Measurements from ENCODE around the gene PAXIP1.

PAXIP1 gene

GRCh38 chr7:154975984-154976383 lies 26.9 kb downstream of the PAXIP1 start:
- Histone ChIP-seq H3K27ac (replicated peaks; ENCODE audit: low read length) (no peak overlapping the region), H3K36me3 (replicated peaks in 1 of 2; ENCODE audit: control insufficient read depth in 2 of 2, insufficient read depth in 2 of 2, low read length in 2 of 2) (peaks cover 15 to 94% of the 10 kb centered on the region in 2 donors), H3K27me3 (ENCODE audit: control insufficient read depth in 3 of 3, insufficient read depth in 3 of 3, low read depth in 1 of 3, low read length in 3 of 3) (no peaks in the 10 kb centered on the region), H3K9me3 (replicated peaks in 1 of 2; ENCODE audit: control insufficient read depth in 2 of 2, insufficient read depth in 1 of 2, low read depth in 1 of 2, low read length in 2 of 2) (no peaks in the 10 kb centered on the region), H3K23ac (ENCODE audit: low read depth, low read length, poor library complexity) (no peak overlapping the region), H3K18ac (ENCODE audit: low read length) (no peak overlapping the region), H3K4me2 (ENCODE audit: insufficient read depth, low read length, poor library complexity, severe bottlenecking) (no peak overlapping the region), H4K91ac (ENCODE audit: low read depth, low read length, poor library complexity) (no peak overlapping the region), H3K4me1 (ENCODE audit: control insufficient read depth in 2 of 2, insufficient read depth in 1 of 2, low read depth in 1 of 2, low read length in 2 of 2) (no peaks in the 10 kb centered on the region), H3K9ac (ENCODE audit: low read depth, low read length, poor library complexity) (no peak overlapping the region), H2BK5ac (ENCODE audit: low read length) (no peak overlapping the region), H3K79me1 (ENCODE audit: low read depth, low read length) (no peaks in the 10 kb centered on the region), H2AK5ac (ENCODE audit: low read depth, low read length) (no peak overlapping the region), H3K14ac (ENCODE audit: low read length) (no peak overlapping the region), H2BK15ac (ENCODE audit: low read length) (no peak overlapping the region), H4K8ac (ENCODE audit: low read depth, low read length) (no peak overlapping the region), H2BK12ac (ENCODE audit: low read length) (no peak overlapping the region), H2BK120ac (ENCODE audit: low read depth, low read length) (no peak overlapping the region), H3K4ac (ENCODE audit: low read length) (no peak overlapping the region), H2AFZ (ENCODE audit: low read length) (no peak overlapping the region), H3K4me3 (ENCODE audit: low read length in 2 of 2) (no peak overlapping the region)
- no CpG with 5 or more reads among the region's 7 CpGs for WGBS, 2 donors (ENCODE audit: extremely low coverage in 2 of 2, insufficient read length in 2 of 2, insufficient replicate concordance in 1 of 2)
- no peak for DNase-seq (ENCODE audit: low spot score)

DNA sequence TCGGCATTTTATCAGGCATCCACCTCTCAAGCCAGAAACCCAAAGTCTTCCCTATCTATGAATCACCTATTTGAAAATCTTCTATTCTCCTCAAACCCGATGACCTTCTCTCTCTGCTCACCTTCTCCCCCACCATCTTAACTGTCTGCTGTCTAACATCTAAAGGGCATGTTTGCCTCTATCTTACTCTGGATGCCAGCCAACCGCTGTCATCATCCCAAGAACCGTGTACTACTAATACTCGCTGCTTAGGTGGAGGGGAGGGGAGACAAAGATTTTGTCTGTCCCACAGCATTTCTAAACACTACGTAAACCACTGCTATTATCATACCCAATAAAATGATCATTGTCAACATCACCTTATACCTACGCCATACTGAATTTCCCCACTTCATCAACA lies 29.5 kb downstream of the PAXIP1 start:
- no peak overlapping the region for H2BK12ac ChIP-seq (ENCODE audit: low read length)
- H3K27me3 ChIP-seq (ENCODE audit: control insufficient read depth in 3 of 3, insufficient read depth in 3 of 3, low read depth in 1 of 3, low read length in 3 of 3), result no peaks in the 10 kb centered on the region
- no CpG with 5 or more reads among the region's 7 CpGs for WGBS, 2 donors (ENCODE audit: extremely low coverage in 2 of 2, insufficient read length in 2 of 2, insufficient replicate concordance in 1 of 2)
- H3K4ac ChIP-seq (ENCODE audit: low read length), result no peak overlapping the region
- H4K91ac ChIP-seq (ENCODE audit: low read depth, low read length, poor library complexity), result no peak overlapping the region
- H2AK5ac ChIP-seq (ENCODE audit: low read depth, low read length), result no peak overlapping the region
- DNase-seq (ENCODE audit: low spot score), result no peak
- H3K9ac ChIP-seq (ENCODE audit: low read depth, low read length, poor library complexity), result no peak overlapping the region
- no peaks in the 10 kb centered on the region for H3K9me3 ChIP-seq (replicated peaks in 1 of 2; ENCODE audit: control insufficient read depth in 2 of 2, insufficient read depth in 1 of 2, low read depth in 1 of 2, low read length in 2 of 2)
- no peaks in the 10 kb centered on the region for H3K4me1 ChIP-seq (ENCODE audit: control insufficient read depth in 2 of 2, insufficient read depth in 1 of 2, low read depth in 1 of 2, low read length in 2 of 2)
- no peak overlapping the region for H2AFZ ChIP-seq (ENCODE audit: low read length)
- no peak overlapping the region for H3K23ac ChIP-seq (ENCODE audit: low read depth, low read length, poor library complexity)
- H2BK120ac ChIP-seq (ENCODE audit: low read depth, low read length), result no peak overlapping the region
- no peak overlapping the region for H3K4me2 ChIP-seq (ENCODE audit: insufficient read depth, low read length, poor library complexity, severe bottlenecking)
- H3K79me1 ChIP-seq (ENCODE audit: low read depth, low read length), result peaks cover 2% of the 10 kb centered on the region
- H2BK15ac ChIP-seq (ENCODE audit: low read length), result no peak overlapping the region
- peaks cover 24 to 97% of the 10 kb centered on the region in 2 donors for H3K36me3 ChIP-seq (replicated peaks in 1 of 2; ENCODE audit: control insufficient read depth in 2 of 2, insufficient read depth in 2 of 2, low read length in 2 of 2)
- H3K14ac ChIP-seq (ENCODE audit: low read length), result no peak overlapping the region
- no peak overlapping the region for H2BK5ac ChIP-seq (ENCODE audit: low read length)
- no peak overlapping the region for H4K8ac ChIP-seq (ENCODE audit: low read depth, low read length)
- no peak overlapping the region for H3K4me3 ChIP-seq (ENCODE audit: low read length in 2 of 2)
- no peak overlapping the region for H3K18ac ChIP-seq (ENCODE audit: low read length)
- H3K27ac ChIP-seq (replicated peaks; ENCODE audit: low read length), result no peak overlapping the region

- Histone ChIP-seq H3K23ac (ENCODE audit: low read depth, low read length, poor library complexity) (peak overlapping the region; percentile 76), H2BK120ac (ENCODE audit: low read depth, low read length) (no peak overlapping the region), H4K8ac (ENCODE audit: low read depth, low read length) (no peak overlapping the region), H2BK12ac (ENCODE audit: low read length) (no peak overlapping the region), H3K79me1 (ENCODE audit: low read depth, low read length) (peaks cover 2% of the 10 kb centered on the region), H3K27ac (replicated peaks; ENCODE audit: low read length) (no peak overlapping the region), H3K4me2 (ENCODE audit: insufficient read depth, low read length, poor library complexity, severe bottlenecking) (no peak overlapping the region), H3K4me3 (ENCODE audit: low read length in 2 of 2) (no peak overlapping the region), H3K27me3 (ENCODE audit: control insufficient read depth in 3 of 3, insufficient read depth in 3 of 3, low read depth in 1 of 3, low read length in 3 of 3) (no peaks in the 10 kb centered on the region), H2AFZ (ENCODE audit: low read length) (no peak overlapping the region), H4K91ac (ENCODE audit: low read depth, low read length, poor library complexity) (peak overlapping the region; percentile 5), H3K36me3 (replicated peaks in 1 of 2; ENCODE audit: control insufficient read depth in 2 of 2, insufficient read depth in 2 of 2, low read length in 2 of 2) (peaks cover 34 to 99% of the 10 kb centered on the region in 2 donors), H2BK15ac (ENCODE audit: low read length) (no peak overlapping the region), H3K18ac (ENCODE audit: low read length) (no peak overlapping the region), H3K9ac (ENCODE audit: low read depth, low read length, poor library complexity) (peak overlapping the region; percentile 64), H3K4ac (ENCODE audit: low read length) (no peak overlapping the region), H3K4me1 (ENCODE audit: control insufficient read depth in 2 of 2, insufficient read depth in 1 of 2, low read depth in 1 of 2, low read length in 2 of 2) (no peaks in the 10 kb centered on the region), H2AK5ac (ENCODE audit: low read depth, low read length) (no peak overlapping the region), H2BK5ac (ENCODE audit: low read length) (no peak overlapping the region), H3K14ac (ENCODE audit: low read length) (peak overlapping the region; percentile 94), H3K9me3 (replicated peaks in 1 of 2; ENCODE audit: control insufficient read depth in 2 of 2, insufficient read depth in 1 of 2, low read depth in 1 of 2, low read length in 2 of 2) (no peaks in the 10 kb centered on the region)
- no CpG with 5 or more reads among the region's 11 CpGs for WGBS, 2 donors (ENCODE audit: extremely low coverage in 2 of 2, insufficient read length in 2 of 2, insufficient replicate concordance in 1 of 2)
- DNase-seq (ENCODE audit: low spot score), result no peak
Observed at GRCh38 chr7:154968336-154969001, 34.5 kb downstream of the PAXIP1 start.

DNA sequence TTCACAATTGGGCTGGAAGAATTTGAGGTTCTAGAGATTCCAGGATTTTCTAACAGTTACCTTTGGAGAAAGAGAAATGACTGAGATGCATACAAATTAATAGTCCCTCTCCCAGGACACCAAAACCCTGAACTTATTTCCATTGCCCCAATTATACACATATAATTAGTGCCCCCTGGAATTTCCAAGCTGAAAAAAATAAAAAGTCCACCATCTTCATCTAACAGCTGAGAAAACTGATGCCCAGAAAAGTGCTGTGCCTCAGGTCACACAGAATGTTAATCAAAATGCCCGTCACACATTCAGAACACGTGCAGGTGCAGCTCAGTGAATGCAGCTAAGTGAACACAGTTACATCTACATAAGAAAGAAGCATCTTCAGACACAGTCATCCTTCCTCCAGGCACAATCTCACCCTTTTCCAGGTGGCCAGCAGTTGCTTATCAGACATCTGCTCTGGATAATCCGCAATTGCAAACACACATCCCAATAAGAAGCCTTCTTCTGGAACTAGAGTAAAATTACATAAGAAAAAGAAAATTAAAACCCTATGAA lies 35.4 kb downstream of the PAXIP1 start:
- no peak overlapping the region for H2BK12ac ChIP-seq (ENCODE audit: low read length)

More for the DNA sequence above, 35.4 kb downstream of the PAXIP1 start:
- Histone ChIP-seq H3K36me3 (replicated peaks in 1 of 2; ENCODE audit: control insufficient read depth in 2 of 2, insufficient read depth in 2 of 2, low read length in 2 of 2) (peaks cover 32 to 99% of the 10 kb centered on the region in 2 donors), H2BK120ac (ENCODE audit: low read depth, low read length) (no peak overlapping the region), H3K4me3 (ENCODE audit: low read length in 2 of 2) (no peak overlapping the region), H4K8ac (ENCODE audit: low read depth, low read length) (no peak overlapping the region), H3K4ac (ENCODE audit: low read length) (no peak overlapping the region), H3K79me1 (ENCODE audit: low read depth, low read length) (peaks cover 2% of the 10 kb centered on the region), H2BK15ac (ENCODE audit: low read length) (no peak overlapping the region), H2BK5ac (ENCODE audit: low read length) (no peak overlapping the region), H3K18ac (ENCODE audit: low read length) (no peak overlapping the region), H2AK5ac (ENCODE audit: low read depth, low read length) (no peak overlapping the region), H3K27me3 (ENCODE audit: control insufficient read depth in 3 of 3, insufficient read depth in 3 of 3, low read depth in 1 of 3, low read length in 3 of 3) (no peaks in the 10 kb centered on the region), H3K9ac (ENCODE audit: low read depth, low read length, poor library complexity) (no peak overlapping the region), H3K4me1 (ENCODE audit: control insufficient read depth in 2 of 2, insufficient read depth in 1 of 2, low read depth in 1 of 2, low read length in 2 of 2) (no peaks in the 10 kb centered on the region), H2AFZ (ENCODE audit: low read length) (no peak overlapping the region), H3K4me2 (ENCODE audit: insufficient read depth, low read length, poor library complexity, severe bottlenecking) (no peak overlapping the region), H3K9me3 (replicated peaks in 1 of 2; ENCODE audit: control insufficient read depth in 2 of 2, insufficient read depth in 1 of 2, low read depth in 1 of 2, low read length in 2 of 2) (no peaks in the 10 kb centered on the region), H3K23ac (ENCODE audit: low read depth, low read length, poor library complexity) (no peak overlapping the region), H3K14ac (ENCODE audit: low read length) (no peak overlapping the region), H3K27ac (replicated peaks; ENCODE audit: low read length) (no peak overlapping the region), H4K91ac (ENCODE audit: low read depth, low read length, poor library complexity) (no peak overlapping the region)
- DNase-seq (ENCODE audit: low spot score), result no peak
- no CpG with 5 or more reads among the region's 3 CpGs for WGBS, 2 donors (ENCODE audit: extremely low coverage in 2 of 2, insufficient read length in 2 of 2, insufficient replicate concordance in 1 of 2)

Data from neuronal stem cell (in vitro differentiated cells).